GM19023 (cell line): ENCODE measurements around the gene GPR135.
"Not testable (repeated sequence)": the region's sequence is repeated elsewhere in the genome, so short reads cannot be mapped to it uniquely, and the experiment has no call there.

Source experiments
- ATAC-seq: cut with Tn5 transposase; IDR thresholded peaks from one replicate; pipeline ENCODE4 v1.9.1; 2021; ENCODE audit warnings: mild to moderate bottlenecking, moderate library complexity; ENCODE audit not compliant: unreplicated experiment

Gene GPR135

GRCh38 chr14:59475709-59476108 lies 10.5 kb upstream of the GPR135 start:
- no peak for ATAC-seq

- ATAC-seq: no peak
Measured at GRCh38 chr14:59474172-59474571, 9.0 kb upstream of the GPR135 start.

GRCh38 chr14:59464486-59465315 lies 479 bp downstream of the GPR135 start:
- peak; percentile 74 for ATAC-seq

- ATAC-seq: peak; percentile 28
Measured at GRCh38 chr14:59463787-59464485, 1.2 kb downstream of the GPR135 start.

GRCh38 chr14:59461891-59462290 lies 3.3 kb downstream of the GPR135 start:
- no peak for ATAC-seq

GRCh38 chr14:59460378-59460777 lies 4.8 kb downstream of the GPR135 start:
- no peak for ATAC-seq

- ATAC-seq: no peak
Measured at GRCh38 chr14:59458486-59458885, 6.7 kb downstream of the GPR135 start.

- ATAC-seq: no peak
Measured at GRCh38 chr14:59455411-59455810, 9.8 kb downstream of the GPR135 start.

- ATAC-seq: no peak
Measured at GRCh38 chr14:59454139-59454538, 11.0 kb downstream of the GPR135 start.

GRCh38 chr14:59451849-59452248 lies 13.3 kb downstream of the GPR135 start:
- ATAC-seq: no peak

- no peak for ATAC-seq
Measured at GRCh38 chr14:59450716-59451115, 14.5 kb downstream of the GPR135 start.

- not testable (repeated sequence) for ATAC-seq
Measured at GRCh38 chr14:59448673-59449072, 16.5 kb downstream of the GPR135 start.

GRCh38 chr14:59439256-59439965 lies 25.8 kb downstream of the GPR135 start:
- ATAC-seq: no peak

- ATAC-seq: no peak
Measured at GRCh38 chr14:59438195-59438647, 27.0 kb downstream of the GPR135 start.

- no peak for ATAC-seq
Measured at GRCh38 chr14:59435987-59436386, 29.2 kb downstream of the GPR135 start.

- no peak for ATAC-seq
Measured at GRCh38 chr14:59435101-59435500, 30.1 kb downstream of the GPR135 start.

- ATAC-seq: no peak
Measured at GRCh38 chr14:59429790-59430189, 35.4 kb downstream of the GPR135 start.

- no peak for ATAC-seq
Measured at GRCh38 chr14:59428581-59429012, 36.6 kb downstream of the GPR135 start.

- no peak for ATAC-seq
Measured at GRCh38 chr14:59427653-59428580, 37.3 kb downstream of the GPR135 start.

GRCh38 chr14:59425322-59425935 lies 39.8 kb downstream of the GPR135 start:
- ATAC-seq: no peak
